Cardiac muscle cell (in vitro differentiated cells and primary cell): Measurements from ENCODE around the gene ZNF678. TPM values are rescaled to one million over a fixed set of nuclear protein-coding genes. Genes with fewer than 3 reads are reported as not detected.
A peak's percentile ranks its signal among the peaks of the same experiment; 100 is the strongest.

Source experiments
- DNase-seq, 2 donors: peaks; one replicate each; pipeline versions ENCODE4 v3.0.0 to v3.0.0-alpha.2; 2010 to 2017; ENCODE audit warnings: low read depth in 1 of 2, low spot score in 1 of 2
- H3K27ac ChIP-seq: fragments of 200-600 bp; sonication (generic); 2 replicates; pipeline ENCODE4 v1.5.1; 2016
- H3K27me3 ChIP-seq: fragments of 200-600 bp; sonication (generic); 2 replicates; pipeline ENCODE4 v1.6.0; 2016; ENCODE audit warnings: control low read depth
- H3K36me3 ChIP-seq: fragments of 200-600 bp; sonication (generic); 2 replicates; pipeline ENCODE4 v1.5.1; 2016; ENCODE audit warnings: control low read depth
- H3K4me1 ChIP-seq: fragments of 200-600 bp; sonication (generic); 2 replicates; pipeline ENCODE4 v1.8.1; 2017; ENCODE audit warnings: low read depth, mild to moderate bottlenecking, mixed run types
- H3K4me3 ChIP-seq: fragments of 200-600 bp; sonication (generic); 2 replicates; pipeline ENCODE4 v1.5.1; 2016; ENCODE audit warnings: mild to moderate bottlenecking
- H3K9me3 ChIP-seq: fragments of 200-600 bp; sonication (generic); 2 replicates; pipeline ENCODE4 v1.5.1; 2017; ENCODE audit warnings: low read depth, mild to moderate bottlenecking, control low read depth
- polyA plus RNA-seq: library from polyadenylated mRNA; unstranded; fragments of >200 nt; fragmentation: Nextera tagmentation; extraction: Ambion mirVana; gene quantifications from 2 replicates; pipeline ENCODE4 v1.2.1, GENCODE V29; 2016
- total RNA-seq: library from RNA; depleted of rRNA; stranded (reverse); fragments of >200 nt; gene quantifications from 2 replicates; pipeline ENCODE4 v1.2.3, GENCODE V29; 2016
- TF ChIP-seq, protein P1 (sequence below): IDR thresholded peaks from 2 replicates; pipeline ENCODE4 v1.5.1; 2012; ENCODE audit warnings: low read depth, mild to moderate bottlenecking, low read length

Gene ZNF678
- total and polyA plus RNA-seq, 2 experiments from 2014 or later, result 4.3 to 14.2 TPM

DNA sequence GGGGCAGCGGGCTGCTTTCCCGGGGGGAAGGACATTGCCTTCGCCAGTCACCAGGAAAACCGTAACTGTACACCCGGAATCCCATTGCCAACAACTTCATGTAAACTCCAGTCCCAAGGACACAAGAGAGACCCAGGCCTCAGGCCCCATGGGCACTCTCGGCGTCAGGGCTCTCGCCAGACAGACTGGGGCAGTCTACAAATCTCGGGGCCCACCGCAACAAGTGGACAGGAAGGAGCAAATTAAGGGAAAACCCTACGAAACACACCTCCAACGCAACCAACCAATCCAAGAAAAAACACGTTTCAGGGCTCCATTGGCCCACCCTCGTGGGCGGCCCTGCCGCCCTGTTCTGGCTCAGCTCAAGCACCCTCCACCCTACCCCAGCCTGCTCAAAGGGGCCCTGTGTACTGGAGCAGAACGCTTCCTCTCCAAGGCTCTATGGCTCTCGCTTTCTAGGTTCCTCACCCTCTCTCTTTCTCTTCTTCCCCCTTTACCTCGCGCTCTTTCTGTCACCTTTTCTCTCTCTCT lies 4.6 kb upstream of the ZNF678 start:
- no peaks in the 10 kb centered on the region for H3K36me3 ChIP-seq
- no peaks in the 10 kb centered on the region for H3K27me3 ChIP-seq
- DNase-seq, result peak in 1 of 2 donors; percentile 10
- H3K4me3 ChIP-seq, result no peak overlapping the region
- no peaks in the 10 kb centered on the region for H3K9me3 ChIP-seq
- H3K4me1 ChIP-seq, result no peaks in the 10 kb centered on the region
- TF ChIP-seq, protein P1, sequence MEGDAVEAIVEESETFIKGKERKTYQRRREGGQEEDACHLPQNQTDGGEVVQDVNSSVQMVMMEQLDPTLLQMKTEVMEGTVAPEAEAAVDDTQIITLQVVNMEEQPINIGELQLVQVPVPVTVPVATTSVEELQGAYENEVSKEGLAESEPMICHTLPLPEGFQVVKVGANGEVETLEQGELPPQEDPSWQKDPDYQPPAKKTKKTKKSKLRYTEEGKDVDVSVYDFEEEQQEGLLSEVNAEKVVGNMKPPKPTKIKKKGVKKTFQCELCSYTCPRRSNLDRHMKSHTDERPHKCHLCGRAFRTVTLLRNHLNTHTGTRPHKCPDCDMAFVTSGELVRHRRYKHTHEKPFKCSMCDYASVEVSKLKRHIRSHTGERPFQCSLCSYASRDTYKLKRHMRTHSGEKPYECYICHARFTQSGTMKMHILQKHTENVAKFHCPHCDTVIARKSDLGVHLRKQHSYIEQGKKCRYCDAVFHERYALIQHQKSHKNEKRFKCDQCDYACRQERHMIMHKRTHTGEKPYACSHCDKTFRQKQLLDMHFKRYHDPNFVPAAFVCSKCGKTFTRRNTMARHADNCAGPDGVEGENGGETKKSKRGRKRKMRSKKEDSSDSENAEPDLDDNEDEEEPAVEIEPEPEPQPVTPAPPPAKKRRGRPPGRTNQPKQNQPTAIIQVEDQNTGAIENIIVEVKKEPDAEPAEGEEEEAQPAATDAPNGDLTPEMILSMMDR, result no peak
- no peak overlapping the region for H3K27ac ChIP-seq

DNA sequence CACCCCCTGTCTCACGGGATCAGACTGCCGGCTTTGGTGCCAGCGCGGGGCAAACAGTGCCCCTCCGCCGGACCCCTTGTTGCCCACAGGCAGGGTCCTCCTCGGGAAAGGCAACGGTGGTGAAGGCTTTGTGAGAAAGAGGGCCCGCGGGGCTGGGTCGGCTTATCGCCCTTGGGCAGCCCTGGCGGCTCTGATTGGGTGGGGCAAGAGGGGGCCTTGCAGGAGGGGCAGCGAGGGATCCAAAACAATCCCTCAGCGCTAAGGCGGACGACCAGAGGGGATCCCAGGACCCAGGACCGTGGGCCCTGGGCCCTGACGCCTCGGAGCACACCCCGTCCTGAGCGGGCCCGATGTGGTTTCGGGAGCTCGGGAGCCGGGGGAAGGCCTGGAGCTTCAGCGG lies 3.9 kb upstream of the ZNF678 start:
- DNase-seq, result no peak
- TF ChIP-seq, protein P1, result no peak

DNA sequence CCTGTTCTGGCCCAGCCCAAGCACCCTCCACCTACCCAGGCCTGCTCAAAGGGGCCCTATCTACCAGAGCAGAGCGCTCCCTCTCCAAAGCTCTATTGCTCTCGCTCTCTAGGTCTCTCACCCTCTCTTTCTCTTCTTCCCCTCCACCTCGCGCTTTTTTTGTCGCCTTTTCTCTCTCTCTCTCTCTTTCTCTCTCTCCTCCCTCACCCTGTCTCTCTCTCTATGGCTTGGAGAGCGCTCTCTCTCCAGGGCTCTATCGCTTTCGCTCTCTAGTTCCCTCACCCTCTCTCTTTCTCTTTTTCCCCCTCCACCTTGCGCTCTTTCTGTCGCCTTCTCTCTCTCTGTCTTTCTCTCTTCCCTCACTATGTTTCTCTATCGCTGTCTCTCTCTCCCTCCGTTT lies 3.4 kb upstream of the ZNF678 start:
- TF ChIP-seq, protein P1, result no peak
- no peaks in the 10 kb centered on the region for H3K36me3 ChIP-seq
- H3K9me3 ChIP-seq, result no peaks in the 10 kb centered on the region
- no peaks in the 10 kb centered on the region for H3K27me3 ChIP-seq
- no peak overlapping the region for H3K4me3 ChIP-seq
- DNase-seq, result peak in 1 of 2 donors; percentile 12
- H3K4me1 ChIP-seq, result no peaks in the 10 kb centered on the region
- H3K27ac ChIP-seq, result no peak overlapping the region

More for the DNA sequence above, 3.9 kb upstream of the ZNF678 start:
- Histone ChIP-seq H3K27me3 (no peaks in the 10 kb centered on the region), H3K36me3 (no peaks in the 10 kb centered on the region), H3K4me1 (no peaks in the 10 kb centered on the region), H3K4me3 (no peak overlapping the region), H3K27ac (no peak overlapping the region), H3K9me3 (no peaks in the 10 kb centered on the region)

DNA sequence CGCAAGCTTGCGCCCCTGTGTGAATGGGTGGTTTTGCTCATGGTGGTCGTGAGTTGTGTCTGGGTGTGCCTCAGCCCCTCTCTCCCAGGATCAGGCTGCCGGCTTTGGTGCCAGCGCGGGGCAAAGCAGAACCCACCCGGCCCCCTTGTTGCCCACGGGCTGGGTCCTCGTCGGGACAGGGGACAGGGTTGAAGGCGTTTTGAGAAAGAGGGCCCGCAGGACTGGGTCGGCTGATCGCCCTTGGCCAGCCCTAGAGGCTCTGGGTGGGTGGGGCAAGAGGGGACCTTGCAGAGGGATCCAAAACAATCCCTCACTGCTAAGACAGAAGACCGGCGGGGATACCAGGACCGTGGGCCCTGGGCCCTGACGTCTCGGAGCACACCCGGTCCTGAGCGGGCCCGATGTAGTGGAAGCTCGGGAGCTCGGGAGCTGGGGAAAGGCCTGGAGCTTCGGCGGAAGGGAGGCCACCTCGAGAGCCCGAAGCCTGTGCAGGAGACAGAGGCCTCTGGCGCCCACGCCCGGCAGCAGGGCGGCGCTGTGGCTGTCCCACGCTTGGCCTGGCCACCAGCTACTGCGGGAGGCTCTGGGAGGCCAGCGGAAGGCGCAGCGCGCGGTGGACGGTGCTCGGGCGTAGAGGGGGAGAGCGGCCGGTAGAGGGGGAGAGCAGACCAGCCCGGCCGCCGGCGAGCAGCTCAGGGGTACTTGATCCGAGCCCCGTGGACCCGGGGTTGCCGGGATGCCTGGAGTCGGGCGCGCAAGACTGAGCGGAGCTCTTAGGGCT lies 2.8 kb upstream of the ZNF678 start:
- H3K27ac ChIP-seq, result no peak overlapping the region
- DNase-seq, result peak in 1 of 2 donors; percentile 29
- no peaks in the 10 kb centered on the region for H3K4me1 ChIP-seq
- no peaks in the 10 kb centered on the region for H3K36me3 ChIP-seq
- no peaks in the 10 kb centered on the region for H3K9me3 ChIP-seq
- no peaks in the 10 kb centered on the region for H3K27me3 ChIP-seq
- TF ChIP-seq, protein P1, result peak; percentile 31
- no peak overlapping the region for H3K4me3 ChIP-seq

DNA sequence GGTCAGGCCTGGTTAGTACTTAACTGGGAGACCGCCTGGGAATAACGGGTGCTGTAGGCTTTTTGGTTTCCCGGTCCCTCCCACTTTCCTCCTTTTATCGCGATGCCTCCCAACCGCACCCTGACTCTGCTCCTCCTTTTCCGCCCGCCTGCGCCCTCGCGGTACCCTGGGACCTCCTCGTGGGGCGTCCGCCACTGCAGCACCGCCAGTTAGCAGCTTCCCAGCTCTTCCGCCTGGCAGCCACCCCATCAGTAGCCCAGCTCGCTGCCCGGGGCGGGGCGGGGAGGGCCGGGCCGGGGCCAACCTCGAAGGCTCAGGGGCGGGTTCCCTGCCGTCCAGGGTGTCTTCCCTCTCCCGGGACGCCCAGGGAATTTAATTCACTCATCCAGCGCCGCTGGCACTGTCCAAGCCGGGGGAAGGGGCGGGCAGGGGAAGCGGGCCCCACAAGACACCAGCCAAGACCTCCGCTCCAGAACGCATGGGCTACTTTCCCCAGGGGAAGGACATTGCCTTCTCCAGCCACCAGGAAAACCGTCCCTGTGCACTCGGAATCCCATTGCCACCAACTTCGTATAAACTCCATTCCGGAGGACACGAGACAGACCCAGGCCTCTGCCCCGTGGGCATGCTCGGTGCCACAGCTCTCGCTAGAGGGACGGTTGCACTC lies 2.0 kb upstream of the ZNF678 start:
- Histone ChIP-seq H3K27me3 (no peaks in the 10 kb centered on the region), H3K4me1 (no peaks in the 10 kb centered on the region), H3K27ac (no peak overlapping the region), H3K36me3 (no peaks in the 10 kb centered on the region), H3K4me3 (no peak overlapping the region), H3K9me3 (no peaks in the 10 kb centered on the region)
- peak in 1 of 2 donors; percentile 36 for DNase-seq
- TF ChIP-seq, protein P1, result no peak
